Measurements from ENCODE around the gene LSP1. TPM values are rescaled to one million over a fixed set of nuclear protein-coding genes. Genes with fewer than 3 reads are reported as not detected.
"Not testable (repeated sequence)": the region's sequence is repeated elsewhere in the genome, so short reads cannot be mapped to it uniquely, and the experiment has no call there.

Gene LSP1
- polyA plus RNA-seq, 1 donor, result 1.8 TPM

- DNase-seq, result peak; percentile 79
Measured at GRCh38 chr11:1863352-1864216, 10.7 kb downstream of the LSP1 start.

DNA sequence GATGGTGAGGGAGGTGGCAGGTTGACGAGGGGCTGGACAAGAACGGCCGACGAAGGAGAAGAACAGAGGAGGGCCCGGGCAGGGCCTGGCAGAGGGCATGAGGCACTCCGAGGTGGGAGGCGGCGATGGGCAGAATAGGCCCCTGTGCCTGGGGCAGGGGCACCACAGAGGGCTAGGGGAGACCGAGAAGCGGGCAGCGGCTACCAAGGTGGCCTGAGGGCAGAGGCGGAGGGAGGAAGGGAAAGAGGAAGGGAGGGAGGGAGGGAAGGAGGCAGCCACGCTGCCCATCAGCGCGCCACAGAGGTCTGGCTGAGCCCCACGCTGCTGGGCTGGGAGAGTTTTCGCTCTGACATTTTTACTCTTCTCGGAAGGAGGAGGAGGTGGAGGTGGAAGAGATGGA is 11.3 kb downstream of the LSP1 start:
- no peak for DNase-seq

- DNase-seq, result no peak
Measured at GRCh38 chr11:1864831-1865665, 12.2 kb downstream of the LSP1 start.

GRCh38 chr11:1866226-1866625 is 13.3 kb downstream of the LSP1 start:
- no peak for DNase-seq

DNA sequence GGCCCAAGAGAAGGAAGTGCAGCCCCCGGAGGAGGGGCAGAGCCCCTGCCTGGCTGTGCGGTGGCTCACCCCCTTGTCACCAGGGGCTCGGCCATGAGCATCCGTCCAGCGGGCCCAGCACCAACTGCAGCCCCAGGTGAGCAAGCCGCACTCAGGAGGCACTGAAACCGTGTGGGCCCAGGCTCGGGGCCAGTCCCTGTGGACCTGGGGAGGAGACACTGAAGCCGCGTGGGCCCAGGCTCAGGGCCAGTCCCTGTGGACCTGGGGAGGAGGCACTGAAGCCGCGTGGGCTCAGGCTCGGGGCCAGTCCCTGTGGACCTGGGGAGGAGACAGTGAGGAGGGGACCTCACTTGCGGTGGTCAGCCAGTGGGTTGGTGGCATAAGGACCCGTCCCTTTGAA is 13.9 kb downstream of the LSP1 start:
- DNase-seq, result no peak

- no peak for DNase-seq
Measured at GRCh38 chr11:1867381-1867780, 14.5 kb downstream of the LSP1 start.

DNA sequence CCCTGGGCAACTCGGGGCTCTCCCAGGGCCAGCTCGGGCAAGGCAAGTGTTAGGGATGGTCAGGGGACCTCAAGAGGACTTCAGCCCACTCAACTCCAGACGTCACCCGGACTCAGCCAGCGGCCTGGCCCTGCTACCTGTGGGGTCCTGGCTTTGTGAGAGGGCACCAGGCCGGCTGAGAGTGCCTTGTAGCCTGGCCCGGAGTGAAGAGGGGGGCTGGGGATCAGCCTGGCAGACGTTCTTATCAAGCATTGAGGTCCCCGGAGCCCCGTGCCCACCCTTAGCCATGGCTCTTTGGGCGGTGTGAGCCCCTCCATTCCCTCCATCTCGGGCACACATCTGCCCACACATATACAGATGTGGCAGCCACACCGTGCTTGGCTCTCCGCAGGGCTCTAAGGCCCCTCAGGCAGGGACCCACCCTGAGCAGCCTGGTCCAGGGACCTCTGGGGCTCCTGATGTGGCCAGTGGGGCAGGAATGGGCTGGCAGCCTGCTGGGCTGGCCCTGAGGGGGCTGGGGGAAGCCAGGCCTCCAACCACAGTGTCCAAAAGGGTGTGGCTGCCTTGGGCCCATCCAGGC is 15.3 kb downstream of the LSP1 start:
- DNase-seq, result no peak

GRCh38 chr11:1868636-1869291 is 15.9 kb downstream of the LSP1 start:
- no peak for DNase-seq

- no peak for DNase-seq
Measured at GRCh38 chr11:1869427-1870325, 16.8 kb downstream of the LSP1 start.

DNA sequence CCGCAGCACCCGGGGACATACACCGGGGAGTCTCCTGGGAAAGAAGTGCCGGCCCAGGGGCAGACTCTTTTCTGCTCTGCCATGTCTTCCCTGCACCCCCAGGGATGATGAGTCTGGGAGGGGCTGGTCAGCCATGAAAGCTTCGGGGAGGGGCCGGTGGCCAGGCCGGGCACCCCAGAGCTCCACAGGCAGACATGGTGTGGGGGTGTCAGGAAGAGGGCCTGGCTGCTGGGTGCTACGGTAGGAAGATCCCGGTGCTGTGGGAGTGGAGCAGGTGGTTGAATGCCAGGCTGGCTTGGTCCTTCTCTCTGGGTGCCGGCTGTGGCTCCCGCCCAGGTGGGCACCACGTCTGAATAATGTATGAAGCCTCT is 17.4 kb downstream of the LSP1 start:
- DNase-seq, result no peak

DNA sequence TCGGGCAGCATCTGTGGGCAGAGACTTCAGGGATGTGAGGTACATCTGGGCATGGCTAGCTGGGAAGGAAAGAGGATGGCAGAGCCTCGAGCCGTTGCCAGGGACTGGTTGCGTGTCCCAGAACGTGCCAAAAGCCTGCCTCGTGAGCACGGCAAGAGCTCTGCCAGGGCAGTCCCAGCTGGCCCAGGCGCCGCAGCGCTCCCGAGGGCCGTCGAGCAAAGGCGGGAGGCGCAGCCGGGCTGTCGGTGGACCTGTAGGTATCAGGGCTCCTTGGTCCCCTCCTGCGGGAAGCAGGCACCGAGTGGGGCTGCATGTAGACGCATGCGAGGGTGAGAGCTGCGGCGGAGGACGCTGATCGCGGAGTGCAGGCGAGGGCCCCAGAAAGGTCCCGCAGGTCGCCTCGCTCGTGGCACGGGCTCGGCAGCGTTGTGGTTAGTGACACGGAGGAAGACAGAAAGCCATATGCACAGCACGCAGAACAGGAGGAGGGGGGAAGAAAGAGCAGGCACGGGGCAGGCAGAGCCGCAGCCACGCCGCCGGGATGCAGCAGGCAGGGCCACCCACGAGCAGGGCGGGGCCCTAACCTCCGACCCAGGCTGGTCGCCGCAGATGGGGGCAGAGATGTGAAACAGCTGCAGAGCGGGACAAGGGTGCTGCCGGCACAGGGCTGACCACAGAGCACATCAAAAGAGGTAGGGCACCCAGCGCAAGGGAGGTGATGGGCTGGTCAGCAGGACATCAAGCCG is 18.0 kb downstream of the LSP1 start:
- no peak for DNase-seq

DNA sequence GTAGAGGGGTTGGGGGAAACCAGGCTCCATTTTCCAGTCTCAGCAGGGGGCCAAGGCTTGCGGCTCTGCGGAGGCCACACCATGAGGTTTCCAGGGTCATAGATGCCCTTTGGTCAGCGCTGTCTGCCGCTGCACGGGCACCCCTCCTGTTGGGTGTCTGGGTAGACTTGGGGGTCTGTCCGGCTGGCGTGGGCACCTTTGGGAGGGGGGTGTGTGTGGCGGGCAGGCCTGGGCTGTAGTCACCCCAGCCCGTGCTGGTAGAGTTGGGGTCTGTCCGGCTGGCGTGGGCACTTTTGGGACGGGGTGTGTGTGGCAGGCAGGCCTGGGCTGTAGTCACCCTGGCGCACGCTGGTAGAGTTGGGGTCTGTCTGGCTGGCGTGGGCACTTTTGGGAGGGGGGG is 18.6 kb downstream of the LSP1 start:
- no peak for DNase-seq

DNA sequence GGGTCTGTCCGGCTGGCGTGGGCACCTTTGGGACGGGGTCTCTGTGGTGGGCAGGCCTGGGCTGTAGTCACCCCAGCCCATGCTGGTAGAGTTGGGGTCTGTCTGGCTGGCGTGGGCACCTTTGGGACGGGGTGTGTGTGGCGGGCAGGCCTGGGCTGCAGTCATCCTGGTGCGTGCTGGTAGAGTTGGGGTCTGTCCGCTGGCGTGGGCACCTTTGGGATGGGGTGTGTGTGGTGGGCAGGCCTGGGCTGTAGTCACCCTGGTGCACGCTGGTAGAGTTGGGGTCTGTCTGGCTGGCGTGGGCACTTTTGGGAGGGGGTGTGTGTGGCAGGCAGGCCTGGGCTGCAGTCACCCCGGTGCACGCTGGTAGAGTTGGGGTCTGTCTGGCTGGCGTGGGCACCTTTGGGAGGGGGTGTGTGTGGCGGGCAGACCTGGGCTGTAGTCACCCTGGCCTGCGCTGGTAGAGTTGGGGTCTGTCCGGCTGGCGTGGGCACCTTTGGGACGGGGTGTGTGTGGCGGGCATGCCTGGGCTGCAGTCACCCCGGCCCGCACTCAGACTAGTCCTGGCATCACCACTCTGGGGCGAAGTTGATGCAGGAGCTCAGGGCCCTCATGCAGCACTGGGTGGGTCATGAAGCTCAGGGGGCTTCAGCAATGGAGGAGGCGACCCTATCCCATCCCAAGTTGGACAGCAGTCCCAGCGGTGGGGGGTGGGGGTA is 19.5 kb downstream of the LSP1 start:
- no peak for DNase-seq

DNA sequence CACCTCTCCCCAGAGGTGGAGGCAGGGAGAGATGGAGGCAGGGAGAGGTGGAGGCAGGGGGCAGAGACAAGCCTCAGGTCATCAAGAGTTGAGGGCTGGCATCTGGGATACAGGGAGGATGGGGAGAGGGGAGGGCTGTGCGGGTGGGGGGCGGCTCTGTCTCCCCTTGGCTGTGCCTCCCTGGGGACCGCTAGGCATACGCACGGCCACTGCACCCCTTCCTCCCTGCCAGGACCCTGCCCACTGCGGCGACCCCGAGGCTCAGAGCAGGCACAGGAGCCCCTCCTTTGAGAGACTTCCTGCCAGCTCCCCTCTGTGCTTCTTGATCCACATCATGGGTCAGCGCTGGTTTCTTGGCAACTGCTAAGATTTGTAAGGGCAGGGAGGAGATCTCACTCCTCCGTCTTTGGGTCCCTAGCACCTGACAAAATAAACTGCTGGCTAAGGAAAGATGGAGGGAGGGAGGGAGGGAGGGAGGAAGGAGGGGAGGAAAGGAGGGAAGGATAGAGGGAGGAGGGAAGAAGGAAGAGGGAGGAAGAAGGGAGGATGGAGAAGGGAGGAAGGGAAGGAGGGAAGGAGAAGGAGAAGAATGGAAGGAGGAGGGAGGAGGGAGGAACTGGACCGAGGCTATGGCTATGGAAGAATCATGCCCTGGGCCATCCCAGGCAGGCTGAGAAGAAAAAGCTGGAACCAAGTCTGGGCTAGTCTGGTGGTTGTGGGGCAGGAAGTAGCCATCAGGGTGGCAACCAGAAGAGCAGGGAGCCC is 20.3 kb downstream of the LSP1 start:
- peak; percentile 88 for DNase-seq

- not testable (repeated sequence) for DNase-seq
Measured at GRCh38 chr11:1873813-1874150, 20.9 kb downstream of the LSP1 start.

GRCh38 chr11:1874441-1875092 is 21.7 kb downstream of the LSP1 start:
- DNase-seq, result not testable (repeated sequence)

GRCh38 chr11:1875093-1875850 is 22.4 kb downstream of the LSP1 start:
- DNase-seq, result no peak

DNA sequence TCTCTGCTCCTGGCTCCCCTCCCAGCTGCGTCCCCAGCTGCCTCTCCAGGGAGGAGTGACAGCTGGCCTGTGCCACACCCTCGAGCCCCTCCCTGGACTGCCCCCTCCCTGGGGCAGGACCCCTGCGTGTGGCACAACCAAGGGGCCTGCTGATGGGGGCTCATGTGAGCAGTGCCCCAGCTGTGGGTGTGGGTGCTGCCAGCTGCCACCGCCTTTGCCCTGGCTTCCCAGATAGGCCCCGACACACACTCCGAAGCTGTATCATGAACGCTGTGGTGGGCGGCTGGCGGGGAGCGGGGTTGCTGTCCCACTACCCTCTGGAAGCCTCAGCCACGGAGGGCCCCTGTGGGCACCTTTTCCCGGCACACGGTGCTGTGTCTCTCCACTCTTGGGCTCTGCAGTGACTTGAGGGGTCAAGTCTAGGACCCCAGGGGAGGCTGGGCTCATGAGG is 23.0 kb downstream of the LSP1 start:
- DNase-seq, result not testable (repeated sequence)
